ENCODE data around the gene PEX11A.

- TF ChIP-seq, protein P1, sequence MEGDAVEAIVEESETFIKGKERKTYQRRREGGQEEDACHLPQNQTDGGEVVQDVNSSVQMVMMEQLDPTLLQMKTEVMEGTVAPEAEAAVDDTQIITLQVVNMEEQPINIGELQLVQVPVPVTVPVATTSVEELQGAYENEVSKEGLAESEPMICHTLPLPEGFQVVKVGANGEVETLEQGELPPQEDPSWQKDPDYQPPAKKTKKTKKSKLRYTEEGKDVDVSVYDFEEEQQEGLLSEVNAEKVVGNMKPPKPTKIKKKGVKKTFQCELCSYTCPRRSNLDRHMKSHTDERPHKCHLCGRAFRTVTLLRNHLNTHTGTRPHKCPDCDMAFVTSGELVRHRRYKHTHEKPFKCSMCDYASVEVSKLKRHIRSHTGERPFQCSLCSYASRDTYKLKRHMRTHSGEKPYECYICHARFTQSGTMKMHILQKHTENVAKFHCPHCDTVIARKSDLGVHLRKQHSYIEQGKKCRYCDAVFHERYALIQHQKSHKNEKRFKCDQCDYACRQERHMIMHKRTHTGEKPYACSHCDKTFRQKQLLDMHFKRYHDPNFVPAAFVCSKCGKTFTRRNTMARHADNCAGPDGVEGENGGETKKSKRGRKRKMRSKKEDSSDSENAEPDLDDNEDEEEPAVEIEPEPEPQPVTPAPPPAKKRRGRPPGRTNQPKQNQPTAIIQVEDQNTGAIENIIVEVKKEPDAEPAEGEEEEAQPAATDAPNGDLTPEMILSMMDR (conservative IDR thresholded peaks at IDR 0.05), result no peak
- no peak for TF ChIP-seq ZFX (IDR thresholded peaks at IDR 0.05)
Measured at GRCh38 chr15:89681146-89681545, 9.4 kb downstream of the PEX11A start.
